T-helper 2 cell treated with Interferon-gamma antibody and Interleukin-4, amounts not matched to agents 5 μg/mL and 100 μg/mL, for 36 hours (primary cell): ENCODE results near the gene CHRNB1.
"Not testable (repeated sequence)": the region's sequence is repeated elsewhere in the genome, so short reads cannot be mapped to it uniquely, and the experiment has no call there.

ENCODE experiments used
- DNase-seq: peaks from one replicate; pipeline ENCODE4 v3.0.0; 2021; ENCODE audit warnings: low spot score
- H3K27ac Mint-ChIP-seq: one replicate; pipeline ENCODE4 v1.8.0; 2021; ENCODE audit warnings: mild to moderate bottlenecking, mixed read lengths
- H3K27me3 Mint-ChIP-seq: one replicate; pipeline ENCODE4 v1.8.0; 2021; ENCODE audit warnings: low read depth, mixed read lengths
- H3K36me3 Mint-ChIP-seq: one replicate; pipeline ENCODE4 v1.8.0; 2021; ENCODE audit warnings: low read depth, mixed read lengths
- H3K4me1 Mint-ChIP-seq: one replicate; pipeline ENCODE4 v1.8.0; 2021; ENCODE audit warnings: low read depth, mixed read lengths
- H3K4me3 Mint-ChIP-seq: one replicate; pipeline ENCODE4 v1.8.0; 2022; ENCODE audit warnings: mild to moderate bottlenecking, moderate library complexity, mixed read lengths
- H3K9me3 Mint-ChIP-seq: one replicate; pipeline ENCODE4 v1.8.0; 2021; ENCODE audit warnings: mixed read lengths

CHRNB1 gene

GRCh38 chr17:7475764-7476422 is 31.0 kb downstream of the CHRNB1 start:
- DNase-seq, result no peak
- no peaks in the 10 kb centered on the region for H3K9me3 Mint-ChIP-seq
- H3K27me3 Mint-ChIP-seq, result no peaks in the 10 kb centered on the region
- H3K4me1 Mint-ChIP-seq, result peaks cover 38% of the 10 kb centered on the region
- no peaks in the 10 kb centered on the region for H3K36me3 Mint-ChIP-seq
- no peak overlapping the region for H3K4me3 Mint-ChIP-seq
- H3K27ac Mint-ChIP-seq, result peak overlapping the region; percentile 17

- DNase-seq, result no peak
- H3K9me3 Mint-ChIP-seq, result no peaks in the 10 kb centered on the region
- H3K27ac Mint-ChIP-seq, result peak overlapping the region; percentile 17
- no peaks in the 10 kb centered on the region for H3K36me3 Mint-ChIP-seq
- H3K4me1 Mint-ChIP-seq, result peaks cover 37% of the 10 kb centered on the region
- no peak overlapping the region for H3K4me3 Mint-ChIP-seq
- H3K27me3 Mint-ChIP-seq, result no peaks in the 10 kb centered on the region
These were observed 31.6 kb downstream of the CHRNB1 start for GRCh38 chr17:7476494-7476893.

GRCh38 chr17:7476951-7477350 is 32.1 kb downstream of the CHRNB1 start:
- DNase-seq, result no peak
- H3K9me3 Mint-ChIP-seq, result no peaks in the 10 kb centered on the region
- H3K27me3 Mint-ChIP-seq, result no peaks in the 10 kb centered on the region
- H3K4me1 Mint-ChIP-seq, result peaks cover 32% of the 10 kb centered on the region
- H3K4me3 Mint-ChIP-seq, result no peak overlapping the region
- H3K27ac Mint-ChIP-seq, result peak overlapping the region; percentile 17
- no peaks in the 10 kb centered on the region for H3K36me3 Mint-ChIP-seq

GRCh38 chr17:7477392-7478275 is 32.8 kb downstream of the CHRNB1 start:
- Mint-ChIP-seq H3K27ac (peak overlapping the region; percentile 87), H3K4me3 (peak overlapping the region; percentile 89), H3K27me3 (no peaks in the 10 kb centered on the region), H3K9me3 (no peaks in the 10 kb centered on the region), H3K36me3 (no peaks in the 10 kb centered on the region), H3K4me1 (peaks cover 32% of the 10 kb centered on the region)
- no peak for DNase-seq

GRCh38 chr17:7478276-7479212 is 33.7 kb downstream of the CHRNB1 start:
- Mint-ChIP-seq H3K36me3 (no peaks in the 10 kb centered on the region), H3K4me1 (peaks cover 39% of the 10 kb centered on the region), H3K4me3 (peak overlapping the region; percentile 89), H3K9me3 (no peaks in the 10 kb centered on the region), H3K27me3 (no peaks in the 10 kb centered on the region), H3K27ac (peak overlapping the region; percentile 87)
- DNase-seq, result peak; percentile 33

GRCh38 chr17:7479213-7480088 is 34.6 kb downstream of the CHRNB1 start, which contains the start of gene ZBTB4:
ZBTB4 (minus strand) TSS chr17:7479631; CDS start chr17:7466801, 12,830 bp downstream.
- H3K27me3 Mint-ChIP-seq, result no peaks in the 10 kb centered on the region
- no peaks in the 10 kb centered on the region for H3K9me3 Mint-ChIP-seq
- peak within 1 kb of the TSS; percentile 89 for H3K4me3 Mint-ChIP-seq
- H3K36me3 Mint-ChIP-seq, result no peaks in the 10 kb centered on the region
- H3K4me1 Mint-ChIP-seq, result peaks cover 41% of the 10 kb centered on the region
- H3K27ac Mint-ChIP-seq, result peak within 1 kb of the TSS; percentile 91
- DNase-seq, result peak; percentile 61

GRCh38 chr17:7480089-7480384 is 35.2 kb downstream of the CHRNB1 start:
- H3K36me3 Mint-ChIP-seq, result peaks cover 4% of the 10 kb centered on the region
- no peaks in the 10 kb centered on the region for H3K9me3 Mint-ChIP-seq
- DNase-seq, result no peak
- H3K4me3 Mint-ChIP-seq, result peak overlapping the region; percentile 88
- peaks cover 41% of the 10 kb centered on the region for H3K4me1 Mint-ChIP-seq
- peak overlapping the region; percentile 91 for H3K27ac Mint-ChIP-seq
- no peaks in the 10 kb centered on the region for H3K27me3 Mint-ChIP-seq

- not testable (repeated sequence) for H3K27me3 Mint-ChIP-seq
- peaks cover 44% of the 10 kb centered on the region for H3K4me1 Mint-ChIP-seq
These were observed 36.4 kb downstream of the CHRNB1 start, which contains the start of gene SLC35G6 for GRCh38 chr17:7481275-7481674. SLC35G6 (plus strand) TSS chr17:7481446; CDS start chr17:7481517, 71 bp downstream.

GRCh38 chr17:7481842-7482741 is 37.2 kb downstream of the CHRNB1 start:
- DNase-seq, H3K9me3 Mint-ChIP-seq, H3K27me3 Mint-ChIP-seq: not testable (repeated sequence)
- Mint-ChIP-seq H3K36me3 (peaks cover 16% of the 10 kb centered on the region), H3K4me3 (peak overlapping the region; percentile 95), H3K27ac (peak overlapping the region; percentile 100), H3K4me1 (peaks cover 43% of the 10 kb centered on the region)

More at GRCh38 chr17:7481275-7481674, 36.4 kb downstream of the CHRNB1 start, which contains the start of gene SLC35G6:
- not testable (repeated sequence) for DNase-seq, H3K9me3 Mint-ChIP-seq
- Mint-ChIP-seq H3K4me3 (peak within 1 kb of the TSS; percentile 88), H3K27ac (peak within 1 kb of the TSS; percentile 100), H3K36me3 (peaks cover 12% of the 10 kb centered on the region)

- Mint-ChIP-seq H3K36me3 (peaks cover 22% of the 10 kb centered on the region), H3K4me3 (peak overlapping the region; percentile 95), H3K27ac (peak overlapping the region; percentile 100), H3K4me1 (peaks cover 42% of the 10 kb centered on the region)
- H3K9me3 Mint-ChIP-seq, H3K27me3 Mint-ChIP-seq, DNase-seq: not testable (repeated sequence)
These were observed 37.9 kb downstream of the CHRNB1 start for GRCh38 chr17:7482742-7483088.

GRCh38 chr17:7483255-7484066 is 38.6 kb downstream of the CHRNB1 start:
- Mint-ChIP-seq H3K4me3 (peak overlapping the region; percentile 95), H3K27me3 (no peaks in the 10 kb centered on the region), H3K4me1 (peaks cover 37% of the 10 kb centered on the region), H3K27ac (peak overlapping the region; percentile 100), H3K36me3 (peaks cover 23% of the 10 kb centered on the region), H3K9me3 (no peaks in the 10 kb centered on the region)
- DNase-seq, result peak; percentile 91
